Right ventricle myocardium superior (tissue), 1 donor: Measurements from ENCODE around the gene POGZ. TPM values are rescaled to one million over a fixed set of nuclear protein-coding genes. Genes with fewer than 3 reads are reported as not detected.

Source experiments
- ATAC-seq: fragments of 200-7000 bp; cut with Tn5 transposase; one replicate; pipeline ENCODE4 v1.9.1; 2020; ENCODE audit warnings: mild to moderate bottlenecking; ENCODE audit not compliant: poor library complexity
- DNase-seq: peaks from one replicate; pipeline ENCODE4 v3.0.0-alpha.2; 2020
- intact Hi-C: fragments of 100-400 bp; cut with DNase I; formaldehyde crosslinking; loops from one replicate; pipeline ENCODE4 v1.11.2; 2022
- total RNA-seq: library from RNA; stranded (reverse); fragmentation: NEBNext Ultra II Directional; extraction: Animal tissue kit (Norgen Biotek cat#: 25700); gene quantifications from one replicate; pipeline ENCODE4 v1.2.1, GENCODE V29; 2021
- donor health status: DM: no; HTN: yes; CAD: no; lungs with severe emphysema.

POGZ gene
- total RNA-seq, 1 donor from 2014 or later, result 42.0 TPM

- DNase-seq (no peak), ATAC-seq (no peak)
- intact Hi-C loops, result no loop called here
These were observed 102.6 kb downstream of the POGZ start for GRCh38 chr1:151356696-151357095.

Other genes starting within 250 kb of the POGZ start
- 138 TPM for gene PSMD4, start 204.8 kb downstream of the POGZ start, total RNA-seq
- gene ZNF687, start 177.2 kb downstream of the POGZ start, total RNA-seq, result 12.4 TPM
- gene PI4KB, start 132.1 kb downstream of the POGZ start, total RNA-seq, result 41.0 TPM
- 16.3 TPM for gene RFX5, start 112.2 kb downstream of the POGZ start, total RNA-seq
- 119 TPM for gene SELENBP1, start 86.8 kb downstream of the POGZ start, total RNA-seq
- 177 TPM for gene PSMB4, start 59.9 kb downstream of the POGZ start, total RNA-seq
- gene CGN, start 51.9 kb upstream of the POGZ start, total RNA-seq, result 0.27 TPM
- 3.4 TPM for gene TUFT1, start 80.8 kb upstream of the POGZ start, total RNA-seq
- 30.4 TPM for gene SNX27, start 152.6 kb upstream of the POGZ start, total RNA-seq